OCI-LY7 (cell line): ENCODE results near the gene BTBD9. TPM values are rescaled to one million over a fixed set of nuclear protein-coding genes. Genes with fewer than 3 reads are reported as not detected.

Experiments
- BruUV-seq: library from RNA; stranded (reverse); fragments of 400-500 nt; replicated peaks from 2 replicates; lab custom pipeline; 2021; lab: Mats Ljungman, UMichigan
- CTCF ChIA-PET: fragments of 300-600 bp; sonication (Branson Sonifier 250); formaldehyde crosslinking; loops from one replicate; lab custom pipeline; 2022; ENCODE audit warnings: antibody characterized with exemption; ENCODE audit not compliant: unreplicated experiment; lab: Charles Lee
- POLR2A ChIA-PET: fragments of 300-600 bp; sonication (Branson Sonifier 250); formaldehyde crosslinking; loops from one replicate; lab custom pipeline; 2022; ENCODE audit warnings: antibody characterized with exemption; lab: Charles Lee
- DNase-seq: peaks from one replicate; pipeline ENCODE4 v3.0.0-alpha.2; 2015; ENCODE audit warnings: low spot score
- H2AFZ ChIP-seq: fragments of 200-600 bp; sonication (generic), shearing (Covaris generic); 2 replicates; pipeline ENCODE4 v1.6.1; 2014; ENCODE audit warnings: mild to moderate bottlenecking, antibody characterized with exemption, low read length, moderate library complexity
- H3K27ac ChIP-seq: fragments of 200-600 bp; sonication (generic); 2 replicates; pipeline ENCODE4 v1.5.1; 2014; ENCODE audit warnings: mixed run types, low read depth, mild to moderate bottlenecking, moderate library complexity, low read length, inconsistent platforms; ENCODE audit not compliant: poor library complexity, severe bottlenecking
- H3K36me3 ChIP-seq: fragments of 200-600 bp; sonication (generic); 2 replicates; pipeline ENCODE4 v1.6.1; 2014; ENCODE audit warnings: mild to moderate bottlenecking, antibody characterized with exemption, low read length, moderate library complexity, mixed read lengths; ENCODE audit not compliant: insufficient read depth
- H3K4me1 ChIP-seq: fragments of 200-600 bp; sonication (generic); 2 replicates; pipeline ENCODE4 v1.5.1; 2014; ENCODE audit warnings: mild to moderate bottlenecking, low read length; ENCODE audit not compliant: insufficient read depth, poor library complexity, severe bottlenecking
- H3K4me2 ChIP-seq: fragments of 200-600 bp; sonication (generic); 2 replicates; pipeline ENCODE4 v1.6.1; 2014; ENCODE audit warnings: mild to moderate bottlenecking, low read length
- H3K4me3 ChIP-seq: fragments of 200-600 bp; sonication (generic); 2 replicates; pipeline ENCODE4 v1.5.1; 2014; ENCODE audit warnings: mild to moderate bottlenecking, low read depth, low read length; ENCODE audit not compliant: poor library complexity, severe bottlenecking
- H3K79me2 ChIP-seq: fragments of 200-600 bp; sonication (generic); 2 replicates; pipeline ENCODE4 v1.6.1; 2016; ENCODE audit warnings: low read depth, mild to moderate bottlenecking, low read length, moderate library complexity, mixed read lengths; ENCODE audit not compliant: insufficient read depth
- H3K9me2 ChIP-seq: fragments of 200-600 bp; sonication (generic); 2 replicates; pipeline ENCODE4 v1.6.1; 2016; ENCODE audit warnings: mild to moderate bottlenecking, low read length, mixed read lengths; ENCODE audit not compliant: insufficient read depth
- H3K9me3 ChIP-seq: fragments of 200-600 bp; sonication (generic); 2 replicates; pipeline ENCODE4 v1.6.1; 2014; ENCODE audit warnings: mild to moderate bottlenecking, mixed run types, low read length, mixed read lengths
- H4K20me1 ChIP-seq: fragments of 200-600 bp; sonication (generic); 2 replicates; pipeline ENCODE4 v1.6.1; 2014; ENCODE audit warnings: mild to moderate bottlenecking, antibody characterized with exemption, low read length, moderate library complexity, mixed read lengths; ENCODE audit not compliant: insufficient read depth
- CTCF ChIP-seq: fragments of 200-600 bp; sonication (generic); conservative IDR thresholded peaks from 2 replicates; pipeline ENCODE4 v1.5.1; 2014; ENCODE audit warnings: mild to moderate bottlenecking, antibody characterized with exemption, low read length, moderate library complexity, mixed read lengths
- EZH2phosphoT487 ChIP-seq: fragments of 200-600 bp; sonication (generic); IDR thresholded peaks from 2 replicates; pipeline ENCODE4 v1.6.1; 2018; ENCODE audit warnings: low read depth, borderline replicate concordance, mild to moderate bottlenecking, mixed run types, antibody characterized with exemption, low read length, moderate library complexity, mixed read lengths
- intact Hi-C: fragments of 100-400 bp; cut with micrococcal nuclease; formaldehyde crosslinking; loops from one replicate; pipeline ENCODE4 v1.10.0; 2022; ENCODE audit not compliant: unreplicated experiment
- total RNA-seq, 2 experiments: library from RNA; depleted of rRNA in 1 of 2; stranded (reverse); fragments of >200 nt in 1 of 2; shearing (Covaris generic) in 1 of 2; gene quantifications; 2 replicates each; pipeline ENCODE4 v1.2.3, GENCODE V29; 2014 to 2022

Gene BTBD9
- total RNA-seq, 2 experiments from 2014 or later, result 5.9 to 7.3 TPM

GRCh38 chr6:38185244-38185643, 454.5 kb downstream of the BTBD9 start:
- Histone ChIP-seq H2AFZ (no peak overlapping the region), H3K79me2 (no peaks in the 10 kb centered on the region), H3K36me3 (no peaks in the 10 kb centered on the region), H3K9me3 (no peaks in the 10 kb centered on the region), H3K4me1 (no peaks in the 10 kb centered on the region), H3K4me2 (no peak overlapping the region), H4K20me1 (no peaks in the 10 kb centered on the region), H3K27ac (no peak overlapping the region), H3K4me3 (no peak overlapping the region), H3K9me2 (no peaks in the 10 kb centered on the region)
- ChIA-PET CTCF (no interaction called here), POLR2A (no interaction called here)
- no peak for TF ChIP-seq CTCF
- no peak for TF ChIP-seq EZH2phosphoT487
- intact Hi-C loops, result no loop called here
- no peak for DNase-seq
- BruUV-seq, result no TSS peak

- intact Hi-C loops, result no loop called here
- CTCF ChIA-PET, result no interaction called here
These were observed 455.1 kb downstream of the BTBD9 start for GRCh38 chr6:38184585-38185080.

More at GRCh38 chr6:38184585-38185080, 455.1 kb downstream of the BTBD9 start:
- H3K9me3 ChIP-seq, result no peaks in the 10 kb centered on the region
- H3K4me1 ChIP-seq, result no peaks in the 10 kb centered on the region
- no TSS peak for BruUV-seq
- H3K4me3 ChIP-seq, result no peak overlapping the region
- H3K9me2 ChIP-seq, result no peaks in the 10 kb centered on the region
- no peak overlapping the region for H3K4me2 ChIP-seq
- H4K20me1 ChIP-seq, result no peaks in the 10 kb centered on the region
- TF ChIP-seq CTCF (no peak), EZH2phosphoT487 (no peak)
- DNase-seq, result no peak
- H2AFZ ChIP-seq, result no peak overlapping the region
- H3K36me3 ChIP-seq, result no peaks in the 10 kb centered on the region
- POLR2A ChIA-PET, result no interaction called here
- H3K27ac ChIP-seq, result no peak overlapping the region
- H3K79me2 ChIP-seq, result no peaks in the 10 kb centered on the region
